K562 (cell line): Measurements from ENCODE around the gene ZBTB44. TPM values are rescaled to one million over a fixed set of nuclear protein-coding genes. Genes with fewer than 3 reads are reported as not detected.

Source experiments
- polyA plus RNA-seq, 8 experiments: library from polyadenylated mRNA; depleted of rRNA in 4 of 8; stranded (reverse) in 5 of 8; unstranded in 3 of 8; fragments of >200 nt; fragmentation: Nextera tagmentation in 2 of 8; fragmentation: Illumina TruSeq in 1 of 8; extraction: Ambion mirVana in 2 of 8; extraction: Trizol in 1 of 8; gene quantifications; 2 replicates each; pipeline versions ENCODE4 v1.2.1 to v1.2.3, GENCODE V29; 2011 to 2014; ENCODE audit warnings: inconsistent platforms in 1 of 8, missing spikeins in 1 of 8
- small RNA-seq: library from RNA; depleted of rRNA; stranded (forward); fragments of <200 nt; gene quantifications from one replicate; pipeline ENCODE3, GENCODE V24; 2014
- total RNA-seq, 7 experiments: library from RNA; depleted of rRNA in 6 of 7; stranded (reverse); fragments of >200 nt in 6 of 7; fragmentation: Illumina TruSeq in 2 of 7; extraction: Trizol in 2 of 7; gene quantifications; 2 replicates each; pipeline versions ENCODE4 v1.2.1 to v1.2.3, GENCODE V29; 2011 to 2021; ENCODE audit warnings: low replicate concordance in 1 of 7

ZBTB44 gene
- total and polyA plus RNA-seq, 9 of the 15 experiments (the other 6 are each of a cell fraction or from before 2014, with no cell fraction given): 4.7 to 27.1 (median 17.3) TPM

Small RNAs within 50 kb of the gene (small RNA-seq; reads per million reads assigned to genes)
- gene RN7SL778P: not detected

Other genes starting within 250 kb of the ZBTB44 start
- gene APLP2, start 245.0 kb downstream of the ZBTB44 start, total RNA-seq (2014; rRNA removed): 112 and 119 TPM in 2 replicates
- 98.9 and 103 TPM in 2 replicates for gene APLP2, start 245.0 kb downstream of the ZBTB44 start, total RNA-seq (2014; rRNA removed; fragmentation: Illumina TruSeq; extraction: Trizol)
- 113 and 118 TPM in 2 replicates for gene APLP2, start 245.0 kb downstream of the ZBTB44 start, total RNA-seq (2015; rRNA removed; fragmentation: Illumina TruSeq; extraction: Trizol)
- gene APLP2, start 245.0 kb downstream of the ZBTB44 start, total RNA-seq (2021): 126 and 138 TPM in 2 replicates
- 96.7 and 123 TPM in 2 replicates for gene APLP2, start 245.0 kb downstream of the ZBTB44 start, polyA plus RNA-seq (2011; rRNA removed)
- 153 and 164 TPM in 2 replicates for gene APLP2, start 245.0 kb downstream of the ZBTB44 start, polyA plus RNA-seq (2014; fragmentation: Illumina TruSeq; extraction: Trizol)
- 10 to 100 TPM; 17.4 to 20.3 TPM for gene APLP2, start 245.0 kb downstream of the ZBTB44 start, polyA plus RNA-seq (2014; fragmentation: Nextera tagmentation; extraction: Ambion mirVana)
- gene APLP2, start 245.0 kb downstream of the ZBTB44 start, polyA plus RNA-seq (2014; rRNA removed): 111 and 116 TPM in 2 replicates
- gene ST14, start 155.1 kb downstream of the ZBTB44 start, total RNA-seq (2014; rRNA removed): not detected in 2 replicates
- gene ST14, start 155.1 kb downstream of the ZBTB44 start, total RNA-seq (2014; rRNA removed; fragmentation: Illumina TruSeq; extraction: Trizol): not detected in 2 replicates
- gene ST14, start 155.1 kb downstream of the ZBTB44 start, total RNA-seq (2015; rRNA removed; fragmentation: Illumina TruSeq; extraction: Trizol): not detected in 2 replicates
- gene ST14, start 155.1 kb downstream of the ZBTB44 start, total RNA-seq (2021): 0.20 and 0.36 TPM in 2 replicates
- gene ST14, start 155.1 kb downstream of the ZBTB44 start, polyA plus RNA-seq (2011; rRNA removed): 0.01 and 0.08 TPM in 2 replicates
- not detected in 2 replicates for gene ST14, start 155.1 kb downstream of the ZBTB44 start, polyA plus RNA-seq (2014; fragmentation: Illumina TruSeq; extraction: Trizol)
- gene ST14, start 155.1 kb downstream of the ZBTB44 start, polyA plus RNA-seq (2014; fragmentation: Nextera tagmentation; extraction: Ambion mirVana): not detected
- not detected in 2 replicates for gene ST14, start 155.1 kb downstream of the ZBTB44 start, polyA plus RNA-seq (2014; rRNA removed)
- gene ADAMTS8, start 113.7 kb upstream of the ZBTB44 start, total RNA-seq (2014; rRNA removed): not detected in 2 replicates
- not detected in 2 replicates for gene ADAMTS8, start 113.7 kb upstream of the ZBTB44 start, total RNA-seq (2014; rRNA removed; fragmentation: Illumina TruSeq; extraction: Trizol)
- gene ADAMTS8, start 113.7 kb upstream of the ZBTB44 start, total RNA-seq (2015; rRNA removed; fragmentation: Illumina TruSeq; extraction: Trizol): not detected in 2 replicates
- not detected in 2 replicates for gene ADAMTS8, start 113.7 kb upstream of the ZBTB44 start, total RNA-seq (2021)
- gene ADAMTS8, start 113.7 kb upstream of the ZBTB44 start, polyA plus RNA-seq (2011; rRNA removed): not detected in 2 replicates
- not detected in 2 replicates for gene ADAMTS8, start 113.7 kb upstream of the ZBTB44 start, polyA plus RNA-seq (2014; fragmentation: Illumina TruSeq; extraction: Trizol)
- not detected for gene ADAMTS8, start 113.7 kb upstream of the ZBTB44 start, polyA plus RNA-seq (2014; fragmentation: Nextera tagmentation; extraction: Ambion mirVana)
- not detected in 2 replicates for gene ADAMTS8, start 113.7 kb upstream of the ZBTB44 start, polyA plus RNA-seq (2014; rRNA removed)
- not detected in 2 replicates for gene ADAMTS15, start 133.7 kb upstream of the ZBTB44 start, total RNA-seq (2014; rRNA removed)
- not detected in 2 replicates for gene ADAMTS15, start 133.7 kb upstream of the ZBTB44 start, total RNA-seq (2014; rRNA removed; fragmentation: Illumina TruSeq; extraction: Trizol)
- gene ADAMTS15, start 133.7 kb upstream of the ZBTB44 start, total RNA-seq (2015; rRNA removed; fragmentation: Illumina TruSeq; extraction: Trizol): not detected in 2 replicates
- 0.04 TPM in 2 replicates for gene ADAMTS15, start 133.7 kb upstream of the ZBTB44 start, total RNA-seq (2021)
- gene ADAMTS15, start 133.7 kb upstream of the ZBTB44 start, polyA plus RNA-seq (2011; rRNA removed): not detected in 2 replicates
- not detected in 2 replicates for gene ADAMTS15, start 133.7 kb upstream of the ZBTB44 start, polyA plus RNA-seq (2014; fragmentation: Illumina TruSeq; extraction: Trizol)
- not detected for gene ADAMTS15, start 133.7 kb upstream of the ZBTB44 start, polyA plus RNA-seq (2014; fragmentation: Nextera tagmentation; extraction: Ambion mirVana)
- not detected in 2 replicates for gene ADAMTS15, start 133.7 kb upstream of the ZBTB44 start, polyA plus RNA-seq (2014; rRNA removed)